ENCODE results near the gene PTPRA. TPM values are rescaled to one million over a fixed set of nuclear protein-coding genes. Genes with fewer than 3 reads are reported as not detected.

PTPRA gene
- total and polyA plus RNA-seq, 2 of the 4 experiments (the other 2 are of a cell fraction), result 35.0 to 50.0 TPM

GRCh38 chr20:2845607-2846006, 27.7 kb upstream of the PTPRA start:
- Histone ChIP-seq H3K9ac (ENCODE audit: low read depth, low read length) (no peak overlapping the region), H3K79me1 (ENCODE audit: low read depth in 1 of 2, low read length in 2 of 2) (peaks cover 33 to 51% of the 10 kb centered on the region in 2 experiments), H2BK120ac (ENCODE audit: low read depth, low read length) (no peak overlapping the region), H3K4me1 (ENCODE audit: control insufficient read depth, insufficient read depth, low read length) (peaks cover 2% of the 10 kb centered on the region), H3K9me3 (ENCODE audit: control insufficient read depth, insufficient read depth, low read length) (no peaks in the 10 kb centered on the region), H2BK15ac (ENCODE audit: low read depth, low read length) (no peak overlapping the region), H2AFZ (replicated peaks; ENCODE audit: low read length, poor library complexity) (no peak overlapping the region), H2BK5ac (ENCODE audit: low read depth, low read length, poor library complexity, severe bottlenecking) (no peak overlapping the region), H3K27ac (ENCODE audit: insufficient read depth, low read length) (no peak overlapping the region), H3K4me2 (ENCODE audit: low read depth, low read length) (no peak overlapping the region), H2BK20ac (ENCODE audit: low read depth, low read length) (no peak overlapping the region), H4K91ac (ENCODE audit: insufficient read depth, low read depth, low read length) (no peak overlapping the region), H3K14ac (replicated peaks; ENCODE audit: low read depth, low read length) (no peak overlapping the region), H3K36me3 (ENCODE audit: control insufficient read depth, insufficient read depth, low read length) (peaks cover 3% of the 10 kb centered on the region; the same call in 1 of the 2 replicates), H2AK9ac (replicated peaks; ENCODE audit: low read depth, low read length, poor library complexity) (no peak overlapping the region), H3K27me3 (ENCODE audit: control insufficient read depth, insufficient read depth, low read length) (no peaks in the 10 kb centered on the region), H3K4me3 (ENCODE audit: insufficient read depth, low read depth, low read length) (no peak overlapping the region), H3K4ac (ENCODE audit: low read depth, low read length) (no peak overlapping the region), H3K9me1 (ENCODE audit: insufficient read depth, low read length) (no peaks in the 10 kb centered on the region; the same call in 1 of the 2 replicates), H2AK5ac (ENCODE audit: low read depth, low read length) (no peak overlapping the region), H3K56ac (ENCODE audit: extremely low read depth, insufficient read depth, low read length) (no peak overlapping the region), H4K5ac (ENCODE audit: low read depth, low read length) (no peak overlapping the region), H4K8ac (ENCODE audit: low read depth in 2 of 2, low read length in 2 of 2) (no peak overlapping the region), H3K18ac (ENCODE audit: low read depth, low read length) (no peak overlapping the region), H4K20me1 (ENCODE audit: insufficient read depth, low read length) (no peaks in the 10 kb centered on the region), H3K23ac (ENCODE audit: low read depth, low read length) (no peak overlapping the region)
- no TSS peak for BruUV-seq (replicated peaks)
- no peak for TF ChIP-seq FOS (IDR thresholded peaks at IDR 0.05; ENCODE audit: low read depth, low read length)
- TF ChIP-seq MAFK (IDR thresholded peaks at IDR 0.05; ENCODE audit: low read depth, low read length), result no peak
- TF ChIP-seq RAD21 (IDR thresholded peaks at IDR 0.05; ENCODE audit: low read length), result no peak
- no peak for TF ChIP-seq USF2 (IDR thresholded peaks at IDR 0.05; ENCODE audit: low read depth, low read length)
- no peak for TF ChIP-seq CEBPB (IDR thresholded peaks at IDR 0.05; ENCODE audit: low read depth, low read length)
- no peak for TF ChIP-seq RFX5 (IDR thresholded peaks at IDR 0.05; ENCODE audit: low read depth, low read length)
- ChIA-PET CTCF (interaction anchor here (0.6 kb wide), 1 partner anchor 158 kb away, joined by 4 read pairs; no protein-coding TSS in a partner anchor), POLR2A (ENCODE audit: unreplicated experiment) (no interaction called here)
- ATAC-seq (ENCODE audit: low read depth), result no peak
- no CpG with 5 or more reads among the region's 2 CpGs for WGBS, 2 experiments (ENCODE audit: extremely low coverage in 2 of 2, insufficient read length in 1 of 2)
- dilution Hi-C loops (cut with HindIII; ENCODE audit: low sequenced_read_pairs, unreplicated experiment), result no loop called here
- DNase-seq, result no peak
- intact Hi-C loops (cut with micrococcal nuclease), result no loop called here
- in situ Hi-C loops (cut with MboI; ENCODE audit: low sequenced_read_pairs), result loop anchor here (25.0 kb wide), 1 partner anchor 333 kb away; the partner anchor contains the start of gene ZNF343

Data from IMR-90 (cell line).